HPDE6-E6E7 (cell line): ENCODE data around the gene FABP7.

Experiments used
- DNase-seq: peaks from one replicate; pipeline ENCODE4 v3.0.0; 2011; ENCODE audit warnings: missing footprints; ENCODE audit errors: extremely low spot score

Gene FABP7

DNA sequence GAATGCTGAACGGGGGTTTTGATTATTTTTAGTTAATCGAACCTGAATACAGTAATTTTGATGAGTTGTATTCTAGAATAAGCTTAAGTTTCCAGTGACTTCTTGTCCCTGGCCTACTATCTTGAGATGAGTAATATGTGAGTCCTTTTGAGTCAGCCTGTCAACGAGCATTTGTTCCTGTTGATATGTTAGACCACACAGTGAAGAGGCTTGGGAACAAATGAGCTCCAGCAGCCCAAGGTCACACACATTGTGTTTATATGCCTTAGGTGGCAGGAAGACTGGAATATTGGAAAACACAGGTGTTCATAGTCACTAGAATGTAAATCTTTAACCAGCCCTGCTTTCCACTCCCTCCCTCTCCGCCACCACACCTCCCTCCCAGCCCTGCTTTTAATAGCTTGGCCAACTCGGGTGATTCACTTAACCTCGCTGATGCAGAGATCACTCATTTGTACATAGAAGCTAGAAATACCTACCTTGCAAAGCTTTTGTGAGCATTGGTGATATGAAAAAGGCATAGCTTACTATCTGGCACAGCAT, 18.7 kb downstream of the FABP7 start:
- DNase-seq = peak; percentile 68

DNA sequence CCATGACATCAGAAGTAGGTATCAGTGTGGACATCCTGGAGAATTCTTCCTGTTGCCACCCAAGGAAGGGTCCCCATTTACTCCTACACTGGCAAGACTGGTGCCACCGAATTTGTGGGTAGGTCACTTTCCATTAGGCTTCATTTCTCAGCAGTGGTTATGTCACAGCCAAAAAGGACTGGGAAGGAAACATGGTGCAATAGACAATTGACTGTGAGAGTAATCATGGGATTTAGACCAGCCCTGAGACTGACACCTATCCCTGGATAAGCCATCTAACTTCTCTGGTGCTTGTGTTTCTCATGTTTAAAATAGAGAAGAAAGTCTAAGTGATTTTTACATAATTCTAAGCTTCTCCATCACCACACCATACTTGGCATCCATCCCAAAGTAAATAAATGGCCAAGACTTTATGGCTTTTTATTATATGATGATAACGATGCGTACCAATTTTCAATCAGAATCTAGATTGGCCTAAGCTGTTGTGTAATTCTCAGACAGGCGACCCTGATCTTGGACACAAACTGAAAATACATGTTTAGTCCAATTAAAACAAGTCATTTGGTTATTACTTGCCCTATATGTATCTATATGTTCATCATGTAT, 19.7 kb downstream of the FABP7 start:
- no peak for DNase-seq

DNA sequence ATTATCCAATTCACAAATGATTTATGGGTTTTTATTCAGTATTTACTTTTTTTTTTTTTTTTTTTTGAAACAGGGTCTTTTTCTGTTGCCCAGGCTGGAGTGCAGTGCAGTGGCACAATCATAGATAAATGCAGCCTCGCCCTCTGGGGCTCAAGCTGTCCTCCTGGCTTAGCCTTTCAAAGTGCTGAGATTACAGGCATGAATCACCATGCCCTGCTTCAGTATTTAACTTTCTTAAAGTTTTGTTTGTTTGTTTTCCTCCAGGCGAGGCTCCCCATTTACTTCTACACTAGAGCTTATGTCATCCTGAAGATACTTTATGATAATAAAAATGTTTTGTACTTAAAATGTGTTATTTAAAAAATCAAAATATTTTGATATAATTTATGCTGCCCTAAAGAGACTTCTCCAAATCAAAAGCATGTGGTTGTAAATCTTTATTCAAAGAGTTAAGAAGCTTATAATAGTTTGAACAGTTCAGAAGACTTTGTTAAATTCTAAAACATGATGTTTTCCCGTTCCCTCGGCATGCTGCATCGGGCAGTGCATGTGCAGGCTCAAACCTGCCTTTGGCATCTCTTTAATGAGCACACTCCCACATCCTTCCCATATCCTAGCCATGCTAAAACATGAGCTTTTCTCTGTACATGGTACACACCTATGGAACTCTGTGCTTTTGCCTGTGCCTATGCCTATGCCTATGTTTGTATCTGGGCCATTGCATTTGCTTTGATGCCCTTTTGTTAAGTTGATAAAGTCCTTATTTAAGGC, 20.6 kb downstream of the FABP7 start:
- DNase-seq = peak; percentile 63

DNA sequence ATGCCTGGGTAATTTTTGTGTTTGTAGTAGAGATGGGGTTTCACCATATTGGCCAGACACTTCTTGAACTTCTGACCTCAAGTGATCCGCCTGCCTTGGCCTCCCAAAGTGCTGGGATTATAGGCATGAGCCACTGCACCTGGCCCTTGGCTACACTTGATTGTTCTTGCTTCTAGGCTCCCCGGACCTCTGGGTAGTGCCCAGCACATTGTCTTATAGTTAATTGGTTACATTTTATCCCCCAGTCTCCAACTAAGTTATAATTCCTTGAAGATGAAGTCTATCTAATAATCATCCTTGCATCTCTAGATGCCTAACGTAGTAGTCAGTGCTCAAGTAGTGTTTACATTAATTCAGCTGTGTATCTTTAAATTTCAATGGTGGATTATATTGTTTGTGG, 21.4 kb downstream of the FABP7 start:
- no peak for DNase-seq

DNA sequence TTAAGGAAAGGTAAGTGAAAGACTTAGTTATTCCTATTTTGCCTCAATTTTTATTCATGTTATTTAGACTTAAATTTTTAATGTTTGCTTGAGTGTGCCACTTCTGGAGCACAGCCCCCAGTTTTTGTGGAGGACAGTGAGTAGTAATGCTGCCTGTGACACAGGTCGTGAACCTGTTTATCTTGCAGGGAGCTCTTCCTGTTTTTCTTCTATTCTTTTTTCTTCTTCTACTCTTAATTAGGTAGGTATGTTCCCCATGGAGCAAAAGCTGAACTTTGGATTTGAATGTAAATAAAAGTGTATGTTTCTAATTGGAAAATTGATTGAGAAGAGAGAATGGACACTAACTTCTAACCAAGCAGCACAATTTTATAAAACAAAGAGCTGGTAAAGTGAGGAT, 21.9 kb downstream of the FABP7 start:
- no peak for DNase-seq

DNA sequence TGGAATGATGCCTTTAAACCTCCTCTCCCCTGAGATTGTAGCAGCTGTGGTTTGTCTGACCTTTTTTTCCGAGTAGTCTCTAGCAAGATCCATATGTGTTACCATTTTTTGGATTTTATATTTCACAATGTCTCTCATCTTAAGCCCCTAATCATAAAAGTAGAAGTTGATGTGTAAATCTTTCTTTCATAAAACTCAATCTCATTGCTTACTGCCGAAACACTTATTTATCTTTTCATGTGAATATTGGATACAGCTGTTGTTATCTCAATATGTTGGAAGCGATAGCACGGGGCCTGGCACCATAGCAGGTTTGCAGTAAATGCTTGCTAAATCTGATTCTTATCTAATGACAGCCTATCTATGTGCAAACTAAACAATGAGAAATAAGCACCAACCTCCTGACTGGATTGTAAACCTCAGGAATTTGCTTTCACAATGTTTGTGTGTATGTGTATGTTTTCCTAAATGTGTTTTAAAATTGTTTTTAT, 23.7 kb downstream of the FABP7 start:
- DNase-seq = no peak

DNA sequence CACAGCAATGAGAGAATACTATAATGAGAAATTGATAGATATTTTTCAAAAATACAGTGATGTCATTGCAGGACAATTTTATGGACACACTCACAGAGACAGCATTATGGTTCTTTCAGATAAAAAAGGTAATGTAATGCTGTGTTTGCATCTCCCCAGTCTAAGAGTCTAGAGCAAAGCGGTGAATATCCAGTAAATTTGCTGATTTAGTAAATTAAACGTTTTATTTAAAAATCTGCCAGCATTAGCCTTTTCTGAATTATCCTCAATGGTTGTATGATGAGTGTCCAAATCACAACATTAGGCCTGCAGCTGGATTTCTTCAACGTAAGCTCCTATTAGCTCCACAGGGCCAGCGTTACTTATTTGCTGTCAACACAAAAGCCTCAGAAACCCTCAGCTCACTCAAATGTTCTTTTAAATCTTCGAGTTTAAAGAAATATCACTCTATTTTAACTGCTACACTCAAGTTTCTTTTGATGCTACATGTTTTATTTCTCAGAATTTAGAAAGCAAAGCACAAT, 25.5 kb downstream of the FABP7 start:
- no peak for DNase-seq

DNA sequence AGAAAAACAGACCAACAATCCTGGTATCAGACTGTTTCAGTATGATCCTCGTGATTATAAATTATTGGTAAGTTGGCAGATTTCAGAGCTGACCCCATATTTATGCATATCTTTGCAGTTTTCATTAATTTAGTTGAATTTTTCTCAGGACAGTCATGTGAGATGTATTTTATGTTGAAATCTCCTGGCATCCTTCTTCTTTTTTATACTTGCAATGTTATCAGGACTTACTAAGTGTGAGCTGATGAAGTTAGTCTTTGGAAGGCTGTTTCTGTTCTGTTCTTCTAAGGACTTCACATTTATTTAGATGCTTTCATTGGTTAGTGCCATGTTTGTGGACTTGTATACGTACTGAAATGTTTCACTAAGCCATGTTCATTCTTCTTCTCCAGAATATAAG, 26.8 kb downstream of the FABP7 start:
- no peak for DNase-seq

DNA sequence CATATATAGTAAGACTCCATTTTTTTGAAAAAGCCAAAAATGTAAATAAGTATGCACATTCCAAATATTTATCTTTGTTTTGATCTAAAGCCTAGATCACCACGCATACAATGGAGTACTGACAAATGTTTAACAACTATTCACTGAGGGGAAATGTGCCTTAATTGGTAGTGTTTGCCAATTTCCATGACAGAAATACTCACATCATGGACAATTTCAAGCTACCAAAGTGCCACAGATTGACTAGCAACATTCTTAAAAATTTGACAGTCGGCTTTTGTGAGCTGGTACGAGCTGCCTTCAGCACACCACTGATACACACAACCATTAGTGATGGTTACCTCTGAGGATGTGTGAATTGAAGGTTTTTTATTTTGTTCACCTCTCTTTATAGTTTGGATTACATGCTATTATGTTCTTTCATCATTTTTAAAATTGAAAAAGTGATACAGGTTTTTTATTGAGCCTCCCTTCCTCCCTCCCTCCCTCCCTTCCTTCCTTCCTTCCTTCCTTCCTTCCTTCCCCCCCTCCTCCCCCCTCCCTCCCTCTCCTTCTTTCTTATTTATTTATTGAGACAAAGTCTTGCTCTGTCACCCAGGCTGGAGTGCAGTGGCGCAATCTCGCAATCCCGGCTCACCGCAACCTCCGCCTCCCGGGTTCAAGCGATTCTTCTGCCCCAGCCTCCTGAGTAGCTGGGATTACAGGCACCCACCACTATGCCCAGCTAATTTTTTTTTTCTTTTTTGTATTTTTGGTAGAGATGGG, 28.8 kb downstream of the FABP7 start:
- no peak for DNase-seq

DNA sequence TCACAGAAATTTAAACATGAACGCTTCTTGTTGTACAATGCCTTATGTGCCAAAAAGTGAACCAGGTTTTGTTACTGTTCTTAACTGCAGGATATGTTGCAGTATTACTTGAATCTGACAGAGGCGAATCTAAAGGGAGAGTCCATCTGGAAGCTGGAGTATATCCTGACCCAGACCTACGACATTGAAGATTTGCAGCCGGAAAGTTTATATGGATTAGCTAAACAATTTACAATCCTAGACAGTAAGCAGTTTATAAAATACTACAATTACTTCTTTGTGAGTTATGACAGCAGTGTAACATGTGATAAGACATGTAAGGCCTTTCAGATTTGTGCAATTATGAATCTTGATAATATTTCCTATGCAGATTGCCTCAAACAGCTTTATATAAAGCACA, 29.5 kb downstream of the FABP7 start:
- no peak for DNase-seq

DNA sequence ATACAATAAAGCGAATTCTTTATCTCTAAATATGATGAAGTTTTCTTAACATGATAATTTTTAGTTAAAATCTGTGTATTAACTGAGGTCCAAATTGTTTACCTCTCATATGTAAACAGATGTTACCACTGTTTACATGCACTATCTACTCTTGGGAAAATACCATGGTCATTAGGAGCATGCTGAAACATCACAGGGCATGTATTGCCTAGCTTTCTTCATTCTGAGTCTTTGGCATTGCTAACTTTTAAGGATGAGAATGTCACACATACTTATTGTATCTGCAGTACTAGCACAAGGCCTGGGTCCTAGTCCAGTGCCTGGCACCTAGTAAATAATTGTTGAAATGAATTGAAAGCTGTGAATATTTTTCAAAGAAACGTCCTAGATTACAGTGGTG, 30.2 kb downstream of the FABP7 start:
- no peak for DNase-seq

DNA sequence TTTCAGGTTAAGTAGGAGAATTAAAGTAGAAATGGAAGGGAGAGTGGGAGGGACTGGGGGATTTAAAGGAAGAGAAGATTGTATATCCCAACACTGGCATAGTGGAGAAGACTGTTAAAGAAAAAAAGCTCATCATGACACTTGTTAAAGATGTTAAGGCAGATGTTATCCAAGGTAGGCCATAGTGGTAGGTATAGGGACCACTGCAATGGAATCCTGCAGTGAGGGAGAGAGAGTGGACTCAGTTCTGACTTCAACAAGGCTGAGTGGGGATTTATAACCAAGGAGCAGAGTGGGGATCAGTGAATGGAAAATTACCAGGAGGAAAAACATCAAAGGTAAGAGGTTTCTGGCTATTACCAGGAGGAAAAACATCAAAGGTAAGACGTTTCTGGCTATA, 30.7 kb downstream of the FABP7 start:
- no peak for DNase-seq

DNA sequence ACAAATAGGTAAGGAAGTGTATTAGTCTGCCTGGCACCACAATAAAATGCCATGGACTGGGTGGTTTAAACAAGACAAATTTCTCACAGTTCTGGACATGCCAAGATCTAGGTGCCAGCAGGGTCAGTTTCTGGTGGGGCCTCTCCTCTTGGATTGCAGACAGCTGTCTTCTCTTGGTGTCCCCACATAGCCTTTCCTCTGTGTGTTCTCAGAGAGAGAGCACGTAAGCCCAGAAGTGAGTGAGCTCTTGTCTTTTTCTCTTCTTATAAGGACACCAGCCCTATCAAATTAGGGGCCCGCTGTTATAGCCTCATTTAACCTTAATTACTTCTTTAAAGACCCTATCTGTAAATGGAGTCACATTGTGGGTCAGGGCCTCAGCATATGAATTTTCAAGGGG, 37.8 kb downstream of the FABP7 start:
- DNase-seq = no peak

DNA sequence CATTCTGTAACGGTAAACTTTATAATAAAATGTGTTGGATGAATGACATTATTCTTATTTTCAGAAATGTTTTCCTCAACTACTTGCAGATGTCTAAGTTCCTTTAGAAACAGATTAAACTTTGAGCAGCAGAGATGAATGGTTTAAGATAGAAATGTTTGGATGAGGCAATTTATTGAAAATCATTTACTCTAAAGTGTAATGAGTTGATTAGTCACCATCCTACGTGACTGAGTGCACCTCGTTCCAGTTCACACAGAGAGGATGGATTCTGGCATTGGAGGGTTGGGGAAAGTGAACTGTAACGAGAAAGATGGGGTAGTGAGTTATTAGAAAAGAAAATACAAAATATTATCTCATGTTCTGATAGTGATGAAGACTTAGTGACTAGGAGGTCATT, 38.2 kb downstream of the FABP7 start:
- DNase-seq = no peak

DNA sequence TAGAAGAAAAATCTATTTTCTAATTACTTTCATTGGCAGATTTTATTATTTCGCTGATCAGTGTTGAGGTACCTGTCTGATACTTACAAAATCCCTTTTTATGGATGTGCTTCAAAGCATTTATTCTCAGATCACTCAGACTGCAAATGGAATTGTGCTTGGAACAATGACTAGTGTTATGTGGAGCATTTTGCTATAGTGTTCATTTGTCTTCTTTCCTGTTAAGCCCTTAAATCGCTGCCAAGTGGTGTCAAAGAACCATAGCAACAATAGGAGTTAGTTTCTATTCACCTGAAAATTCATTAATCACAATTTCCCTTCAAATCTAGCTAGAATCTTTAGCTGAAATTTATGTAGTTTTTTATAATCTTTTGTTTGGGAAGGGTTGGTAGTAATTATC, 39.4 kb downstream of the FABP7 start:
- DNase-seq = no peak

DNA sequence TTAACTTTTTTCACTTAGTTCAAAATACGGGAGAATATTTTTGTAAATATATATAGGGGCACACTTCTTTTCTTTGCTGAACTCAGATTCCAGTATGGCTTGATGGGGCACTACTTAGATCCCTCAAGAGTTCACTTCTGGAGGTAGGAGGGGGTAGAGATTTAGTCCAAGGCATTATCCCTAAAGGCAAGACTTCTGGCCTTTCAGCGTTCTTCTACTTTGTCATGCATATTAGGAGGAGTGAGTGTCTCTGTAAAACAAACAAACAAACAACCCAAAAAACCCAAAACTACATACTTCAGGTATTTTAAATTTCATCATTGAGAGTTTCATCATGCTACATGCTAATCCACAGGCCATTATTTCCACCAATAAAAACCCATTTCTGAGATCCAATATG, 41.6 kb downstream of the FABP7 start:
- no peak for DNase-seq

DNA sequence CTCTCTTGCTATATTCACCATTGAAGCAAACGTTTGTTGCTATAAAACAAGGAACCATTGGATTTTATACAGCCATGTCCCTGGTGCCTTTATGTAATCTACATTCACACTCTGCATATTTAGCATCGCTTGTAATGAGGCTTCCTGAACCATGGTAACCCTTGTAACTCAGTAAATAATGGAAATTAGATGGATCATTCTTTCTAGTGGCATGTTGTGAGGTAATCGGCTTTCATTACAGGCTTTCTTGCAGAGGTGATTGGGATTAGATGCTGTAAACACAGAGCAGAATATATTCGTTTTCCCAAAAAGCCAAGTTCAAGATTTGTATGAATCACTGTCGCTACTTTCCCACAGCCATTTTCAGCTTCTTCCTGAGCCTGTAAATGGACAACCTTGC, 45.6 kb downstream of the FABP7 start:
- no peak for DNase-seq

DNA sequence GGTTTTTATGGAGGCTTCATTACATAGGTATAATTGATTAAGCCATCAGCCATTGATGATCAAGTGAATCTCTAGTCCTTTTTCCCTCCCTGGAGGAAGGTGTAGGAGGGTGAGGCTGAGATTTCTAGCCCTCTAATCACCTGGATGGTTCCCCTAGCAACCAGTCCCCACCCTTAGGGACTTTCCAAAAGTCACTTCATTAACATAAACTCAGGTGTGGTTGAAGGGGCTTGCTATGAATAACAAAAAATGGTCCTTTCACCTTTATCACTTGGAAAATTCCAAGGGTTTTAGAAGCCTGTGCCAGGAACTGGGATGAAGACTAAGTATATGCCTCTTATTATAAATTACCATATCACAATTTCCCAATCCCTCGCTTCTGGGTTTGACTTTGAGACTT, 49.9 kb downstream of the FABP7 start:
- DNase-seq = no peak

DNA sequence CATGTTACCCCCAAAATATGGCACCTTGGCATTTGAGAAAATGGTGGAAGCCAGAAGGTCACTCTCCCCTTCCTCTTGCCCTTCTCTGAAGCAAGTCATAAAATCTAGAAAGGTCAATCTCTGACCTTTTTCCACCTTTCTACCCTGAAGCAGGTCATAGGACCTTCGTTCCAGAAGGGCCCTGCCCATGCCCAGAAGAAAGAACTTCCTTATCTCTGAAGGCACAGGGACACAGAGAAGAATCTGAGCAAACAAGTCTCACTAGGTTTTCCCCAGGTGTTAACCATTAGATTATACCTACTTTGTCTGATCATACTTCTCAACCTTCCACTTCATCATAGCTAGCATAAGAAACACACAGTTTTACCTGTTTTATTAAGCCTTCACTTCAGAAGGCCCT, 52.0 kb downstream of the FABP7 start:
- no peak for DNase-seq

DNA sequence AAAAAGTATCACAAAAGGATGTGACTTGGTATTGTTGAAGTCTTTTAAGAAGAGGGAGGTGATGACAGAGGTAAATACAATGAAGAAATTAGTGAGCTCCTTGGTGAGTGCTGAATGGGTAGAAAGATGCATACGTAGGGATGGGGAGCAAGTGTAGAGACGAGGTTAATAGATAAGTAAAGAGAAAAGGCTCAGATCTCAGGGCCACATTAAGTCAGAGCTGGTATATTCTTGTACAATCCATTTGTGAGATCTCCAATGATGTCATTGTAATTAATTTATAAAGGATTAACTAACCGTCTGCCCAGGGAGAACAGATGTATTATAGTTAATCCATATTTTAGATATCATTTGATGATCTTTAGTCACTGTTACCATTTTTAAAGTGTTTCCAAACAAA, 52.9 kb downstream of the FABP7 start:
- no peak for DNase-seq

DNA sequence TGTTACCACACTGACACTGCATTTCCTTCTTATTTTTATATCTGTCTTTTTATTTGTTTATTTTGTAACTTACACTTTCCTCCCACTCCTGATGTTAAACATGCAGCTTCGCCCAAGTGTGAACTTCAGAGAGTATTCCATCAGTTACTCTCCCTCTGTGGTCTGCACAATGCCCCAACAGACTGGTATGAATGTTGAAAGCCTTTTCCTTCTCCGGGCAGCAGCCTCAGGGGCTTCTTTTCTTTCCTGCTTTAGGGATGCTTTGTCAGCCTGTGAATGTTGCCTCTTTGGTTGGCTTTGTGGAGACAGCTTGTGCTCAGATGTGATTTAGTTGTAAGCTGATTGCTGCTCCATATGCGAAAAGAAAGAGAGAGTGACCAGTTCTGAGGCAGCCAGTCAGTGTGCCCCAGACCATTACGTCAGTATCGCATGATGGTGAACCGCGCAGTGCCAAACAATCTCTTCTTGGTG, 53.5 kb downstream of the FABP7 start:
- DNase-seq = no peak
